Measurements from ENCODE around the gene GBP2.

DNA sequence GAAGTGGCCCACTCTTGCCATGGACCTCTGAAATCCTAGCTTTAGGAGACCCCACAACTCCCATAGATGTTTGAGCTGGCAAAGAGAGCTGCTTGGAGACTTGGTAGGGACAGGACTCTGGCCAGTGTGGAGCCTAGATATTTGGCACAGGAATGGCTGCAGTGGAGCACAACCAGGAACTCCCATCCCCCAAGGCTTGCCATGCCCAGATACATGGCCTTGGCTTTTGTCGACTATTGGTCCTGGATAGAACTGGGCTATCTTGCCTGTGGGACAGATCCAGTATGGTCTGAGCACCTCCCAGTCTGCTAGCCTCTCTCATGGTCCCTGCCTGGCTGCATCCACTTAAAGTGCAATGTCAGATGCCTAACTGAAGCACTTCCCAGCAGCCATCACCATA is 7.8 kb upstream of the GBP2 start:
- TF ChIP-seq, protein P1, sequence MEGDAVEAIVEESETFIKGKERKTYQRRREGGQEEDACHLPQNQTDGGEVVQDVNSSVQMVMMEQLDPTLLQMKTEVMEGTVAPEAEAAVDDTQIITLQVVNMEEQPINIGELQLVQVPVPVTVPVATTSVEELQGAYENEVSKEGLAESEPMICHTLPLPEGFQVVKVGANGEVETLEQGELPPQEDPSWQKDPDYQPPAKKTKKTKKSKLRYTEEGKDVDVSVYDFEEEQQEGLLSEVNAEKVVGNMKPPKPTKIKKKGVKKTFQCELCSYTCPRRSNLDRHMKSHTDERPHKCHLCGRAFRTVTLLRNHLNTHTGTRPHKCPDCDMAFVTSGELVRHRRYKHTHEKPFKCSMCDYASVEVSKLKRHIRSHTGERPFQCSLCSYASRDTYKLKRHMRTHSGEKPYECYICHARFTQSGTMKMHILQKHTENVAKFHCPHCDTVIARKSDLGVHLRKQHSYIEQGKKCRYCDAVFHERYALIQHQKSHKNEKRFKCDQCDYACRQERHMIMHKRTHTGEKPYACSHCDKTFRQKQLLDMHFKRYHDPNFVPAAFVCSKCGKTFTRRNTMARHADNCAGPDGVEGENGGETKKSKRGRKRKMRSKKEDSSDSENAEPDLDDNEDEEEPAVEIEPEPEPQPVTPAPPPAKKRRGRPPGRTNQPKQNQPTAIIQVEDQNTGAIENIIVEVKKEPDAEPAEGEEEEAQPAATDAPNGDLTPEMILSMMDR (IDR thresholded peaks at IDR 0.05) = no peak
- TF ChIP-seq ZFX (IDR thresholded peaks at IDR 0.05; ENCODE audit: borderline replicate concordance) = no peak
